Measurements from ENCODE around the gene FAM124A.

FAM124A gene

GRCh38 chr13:51323824-51324511 is 101.8 kb downstream of the FAM124A start:
- DNase-seq: no peak
- in situ Hi-C loops (cut with MboI; ENCODE audit: low pct_unique_long_range_greater_than_20kb, low sequenced_read_pairs): no loop called here

- no peak for DNase-seq
- in situ Hi-C loops (cut with MboI; ENCODE audit: low pct_unique_long_range_greater_than_20kb, low sequenced_read_pairs): no loop called here
Observed at GRCh38 chr13:51324714-51325420, 102.7 kb downstream of the FAM124A start.

- no peak for DNase-seq
- in situ Hi-C loops (cut with MboI; ENCODE audit: low pct_unique_long_range_greater_than_20kb, low sequenced_read_pairs): no loop called here
Observed at GRCh38 chr13:51325837-51326236, 103.6 kb downstream of the FAM124A start.

GRCh38 chr13:51326777-51327176 is 104.6 kb downstream of the FAM124A start:
- DNase-seq: no peak
- in situ Hi-C loops (cut with MboI; ENCODE audit: low pct_unique_long_range_greater_than_20kb, low sequenced_read_pairs): no loop called here

GRCh38 chr13:51327961-51328360 is 105.8 kb downstream of the FAM124A start:
- DNase-seq: no peak

GRCh38 chr13:51328488-51328887 is 106.3 kb downstream of the FAM124A start:
- in situ Hi-C loops (cut with MboI; ENCODE audit: low pct_unique_long_range_greater_than_20kb, low sequenced_read_pairs): no loop called here
- no peak for DNase-seq

More at GRCh38 chr13:51327961-51328360, 105.8 kb downstream of the FAM124A start:
- in situ Hi-C loops (cut with MboI; ENCODE audit: low pct_unique_long_range_greater_than_20kb, low sequenced_read_pairs): no loop called here

- in situ Hi-C loops (cut with MboI; ENCODE audit: low pct_unique_long_range_greater_than_20kb, low sequenced_read_pairs): no loop called here
- no peak for DNase-seq
Observed at GRCh38 chr13:51329606-51330005, 107.4 kb downstream of the FAM124A start.

- DNase-seq: peak; percentile 96
- in situ Hi-C loops (cut with MboI; ENCODE audit: low pct_unique_long_range_greater_than_20kb, low sequenced_read_pairs): no loop called here
Observed at GRCh38 chr13:51330791-51331190, 108.6 kb downstream of the FAM124A start.

GRCh38 chr13:51331354-51331861 is 109.2 kb downstream of the FAM124A start:
- no peak for DNase-seq
- in situ Hi-C loops (cut with MboI; ENCODE audit: low pct_unique_long_range_greater_than_20kb, low sequenced_read_pairs): no loop called here

- DNase-seq: no peak
- in situ Hi-C loops (cut with MboI; ENCODE audit: low pct_unique_long_range_greater_than_20kb, low sequenced_read_pairs): no loop called here
Observed at GRCh38 chr13:51332566-51333361, 110.6 kb downstream of the FAM124A start.

GRCh38 chr13:51333421-51333820 is 111.2 kb downstream of the FAM124A start:
- no peak for DNase-seq
- in situ Hi-C loops (cut with MboI; ENCODE audit: low pct_unique_long_range_greater_than_20kb, low sequenced_read_pairs): no loop called here

- DNase-seq: no peak
- in situ Hi-C loops (cut with MboI; ENCODE audit: low pct_unique_long_range_greater_than_20kb, low sequenced_read_pairs): no loop called here
Observed at GRCh38 chr13:51333826-51334225, 111.6 kb downstream of the FAM124A start.
